ENCODE results near the gene MYRIP.

GRCh38 chr3:40103829-40104228, 294.4 kb downstream of the MYRIP start:
- TF ChIP-seq REST (IDR thresholded peaks at IDR 0.05; ENCODE audit: low read depth, low read length) (no peak), RFX5 (IDR thresholded peaks at IDR 0.05; ENCODE audit: low read length) (no peak), CTCF (IDR thresholded peaks at IDR 0.05) (no peak), YY1 (IDR thresholded peaks at IDR 0.05; ENCODE audit: low read depth) (no peak), POLR2AphosphoS5 (IDR thresholded peaks at IDR 0.05; ENCODE audit: low read depth, low read length) (no peak), MAX (IDR thresholded peaks at IDR 0.05; ENCODE audit: low read depth) (no peak), FOXJ3 (CRISPR knock-in tag; IDR thresholded peaks at IDR 0.05) (no peak), RAD21 (IDR thresholded peaks at IDR 0.05; ENCODE audit: low read length) (no peak), FOXM1 (IDR thresholded peaks at IDR 0.05; ENCODE audit: low read depth) (no peak), TAF1 (IDR thresholded peaks at IDR 0.05; ENCODE audit: borderline replicate concordance, low read depth, low read length) (no peak)

Measured in SK-N-SH (cell line).